MV-4-11 (cell line): ENCODE data around the gene TRAF3.
"Not testable (repeated sequence)": the region's sequence is repeated elsewhere in the genome, so short reads cannot be mapped to it uniquely, and the experiment has no call there.

Experiments used
- DNase-seq: peaks from one replicate; lab custom pipeline; 2025; lab: John Stamatoyannopoulos, UW

Gene TRAF3

GRCh38 chr14:102829016-102829548 lies 51.8 kb downstream of the TRAF3 start:
- DNase-seq: no peak

DNA sequence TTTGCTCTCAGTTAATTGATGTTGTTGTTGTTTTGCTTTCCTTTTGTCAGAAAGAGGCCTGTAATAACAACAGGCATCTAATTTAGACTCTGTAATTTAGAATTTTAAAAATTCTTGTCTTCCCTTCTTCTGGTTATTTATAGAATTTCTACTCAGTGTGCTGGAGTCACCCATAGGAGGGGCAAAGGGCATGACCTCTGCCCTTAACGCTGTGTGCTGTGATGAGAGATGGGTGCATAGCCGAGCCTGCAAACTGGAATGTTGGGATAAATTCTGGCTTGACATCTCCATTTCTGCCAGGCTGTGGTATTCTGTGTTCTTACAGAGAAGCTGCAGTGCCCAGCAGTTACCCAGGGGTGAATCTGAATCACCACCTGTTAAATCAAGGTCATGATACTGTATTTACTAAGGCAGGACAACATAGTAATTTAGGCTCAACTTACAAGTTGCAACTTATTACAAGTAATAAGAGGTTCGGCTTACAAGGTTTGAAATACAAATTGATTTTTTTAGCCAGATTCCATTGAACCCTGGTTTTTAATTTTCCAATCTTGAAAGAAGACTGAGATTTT lies 53.3 kb downstream of the TRAF3 start:
- no peak for DNase-seq

- DNase-seq: no peak
Measured at GRCh38 chr14:102831163-102831804, 54.0 kb downstream of the TRAF3 start.

- DNase-seq: no peak
Measured at GRCh38 chr14:102833341-102833740, 56.1 kb downstream of the TRAF3 start.

GRCh38 chr14:102833991-102834390 lies 56.7 kb downstream of the TRAF3 start:
- no peak for DNase-seq

DNA sequence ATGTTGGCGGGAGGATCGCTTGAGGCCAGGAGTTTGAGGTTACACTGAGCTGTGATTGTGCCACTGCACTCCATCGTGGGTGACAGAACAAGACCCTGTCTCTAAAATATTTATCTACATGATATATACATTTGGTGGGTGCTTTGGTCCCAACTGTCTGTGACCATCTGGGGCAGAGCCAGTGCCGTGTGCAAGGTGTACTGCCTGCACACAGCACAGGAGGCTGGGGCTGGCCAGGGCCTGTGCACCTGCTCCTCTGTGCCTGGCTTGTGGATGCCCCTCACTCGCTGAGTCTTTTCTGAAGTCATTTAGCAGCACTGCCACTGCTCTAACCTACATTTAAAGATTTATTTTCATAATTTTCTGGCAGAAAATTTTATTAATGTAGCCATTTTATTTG lies 58.7 kb downstream of the TRAF3 start:
- DNase-seq: no peak

GRCh38 chr14:102837120-102837519 lies 59.9 kb downstream of the TRAF3 start:
- DNase-seq: not testable (repeated sequence)

- no peak for DNase-seq
Measured at GRCh38 chr14:102838501-102838900, 61.3 kb downstream of the TRAF3 start.

- DNase-seq: no peak
Measured at GRCh38 chr14:102840115-102840514, 62.9 kb downstream of the TRAF3 start.

DNA sequence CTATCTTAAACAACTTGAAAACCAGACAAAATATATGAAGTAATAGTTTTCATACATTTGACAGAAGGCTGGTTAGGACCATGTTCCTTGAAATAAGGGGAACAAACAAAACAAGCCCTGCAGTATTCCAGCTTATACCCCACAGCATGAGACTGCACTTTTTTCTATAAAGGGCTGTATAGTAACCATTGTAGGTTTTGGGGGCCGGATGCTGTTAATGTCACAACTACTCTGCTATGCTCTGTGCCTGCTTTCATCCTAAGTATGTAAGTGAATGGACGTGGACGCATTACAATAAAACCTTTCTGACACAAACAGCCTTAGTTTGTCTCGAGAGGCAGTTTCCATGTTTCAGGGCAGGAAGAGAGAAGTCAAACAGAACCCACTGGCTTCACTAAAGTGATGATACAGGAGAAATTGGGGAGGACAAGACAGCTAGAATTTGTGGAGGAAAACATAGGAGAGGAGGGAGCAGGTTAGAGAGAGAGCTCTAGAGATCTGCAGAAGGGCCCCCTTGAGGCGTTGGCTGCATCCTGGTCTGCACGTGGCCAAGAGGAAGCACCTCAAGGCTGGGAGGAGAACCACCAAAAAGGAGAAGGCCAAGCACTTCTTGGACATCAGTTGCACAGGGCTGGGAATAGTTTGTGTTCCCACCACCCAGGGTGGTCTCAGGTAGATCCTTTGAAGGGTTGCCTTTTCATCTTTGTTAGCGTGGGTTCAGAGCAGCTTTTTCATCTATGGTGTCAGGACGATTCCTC lies 63.7 kb downstream of the TRAF3 start:
- no peak for DNase-seq

GRCh38 chr14:102848830-102849525 lies 71.7 kb downstream of the TRAF3 start:
- no peak for DNase-seq

DNA sequence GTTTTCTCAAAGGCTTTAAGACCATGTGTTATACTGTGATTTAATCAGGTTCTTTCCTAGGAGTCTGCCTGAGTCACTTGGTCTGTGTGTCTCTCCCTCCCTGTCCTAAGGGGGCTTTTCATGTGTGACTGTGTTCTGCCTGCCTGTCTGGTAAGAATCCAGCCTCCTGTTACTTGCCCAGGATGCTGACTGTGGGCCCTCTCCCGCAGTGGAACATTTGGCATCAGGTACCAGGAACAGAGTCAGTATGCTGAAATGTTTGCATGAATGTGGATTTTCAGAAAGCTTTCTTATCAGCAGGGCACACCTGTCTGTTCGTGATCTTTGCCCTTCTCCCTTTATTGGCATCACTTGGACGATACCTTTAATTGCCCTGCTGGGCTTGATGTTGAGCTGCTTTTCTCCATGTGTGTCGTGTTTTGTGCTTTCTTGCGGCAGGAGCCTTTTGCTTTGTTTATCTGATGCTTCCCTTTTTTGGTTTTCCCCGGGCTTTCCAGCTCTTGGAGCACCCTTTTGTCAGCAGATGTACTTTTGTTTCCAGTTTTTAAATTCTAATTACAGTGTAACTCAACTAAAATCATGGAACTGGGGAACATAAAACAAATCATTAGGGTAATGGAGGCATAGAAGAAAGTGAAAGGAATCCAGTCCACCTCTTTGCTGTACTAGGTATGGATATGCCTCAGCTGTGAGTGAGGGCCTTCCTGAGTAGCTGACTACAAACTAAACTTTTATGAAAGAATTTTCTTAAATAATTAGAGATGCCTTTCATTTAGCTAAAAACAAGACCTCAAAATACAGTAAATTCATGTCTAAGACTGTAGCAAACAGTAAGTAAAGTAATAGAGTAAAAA lies 72.5 kb downstream of the TRAF3 start:
- peak; percentile 23 for DNase-seq

DNA sequence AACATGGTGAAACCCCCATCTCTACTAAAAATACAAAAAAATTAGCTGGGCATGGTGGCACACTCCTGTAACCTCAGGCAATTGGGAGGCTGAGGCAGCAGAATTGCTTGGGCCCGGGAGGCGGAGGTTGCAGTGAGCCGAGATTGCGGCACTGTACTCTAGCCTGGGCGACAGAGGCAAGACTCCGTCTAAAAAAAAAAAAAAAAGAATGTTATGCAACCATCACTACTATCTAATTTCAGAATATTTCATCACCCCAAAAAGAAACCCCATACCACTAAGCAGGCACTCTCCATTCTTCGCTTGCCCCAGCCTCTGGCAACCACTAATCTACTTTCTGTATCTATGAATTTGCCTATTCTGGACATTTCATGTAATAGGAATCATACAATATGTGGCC lies 76.4 kb downstream of the TRAF3 start:
- DNase-seq: peak; percentile 77

DNA sequence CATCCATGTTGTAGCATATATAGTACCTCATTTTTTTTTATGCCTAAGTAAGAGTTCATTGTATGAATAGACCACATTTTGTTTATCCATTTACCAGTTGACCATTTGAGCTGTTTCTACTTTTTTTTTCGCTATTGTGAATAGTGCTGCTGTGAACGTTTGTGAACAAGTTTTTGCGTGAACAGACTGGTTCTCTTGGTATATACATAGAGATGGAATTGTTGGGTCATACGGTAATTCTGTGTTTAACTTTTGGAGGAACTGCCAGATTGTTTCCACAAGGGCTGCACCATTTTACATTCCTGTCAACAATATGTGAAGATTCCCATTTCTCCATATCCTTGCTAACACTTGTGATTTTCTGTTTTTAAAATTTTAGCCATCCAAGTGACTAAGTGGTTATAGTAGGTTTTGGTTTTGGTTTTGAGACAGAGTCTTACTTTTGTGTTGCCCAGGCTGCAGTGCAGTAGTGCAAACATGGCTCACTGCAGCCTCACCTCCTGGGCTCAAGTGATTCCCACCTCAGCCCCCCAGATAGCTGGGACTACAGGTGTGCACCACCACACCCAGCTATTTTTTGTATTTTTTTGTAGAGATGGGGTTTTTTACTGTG lies 76.9 kb downstream of the TRAF3 start:
- DNase-seq: no peak

- DNase-seq: no peak
Measured at GRCh38 chr14:102856179-102856578, 78.9 kb downstream of the TRAF3 start.

DNA sequence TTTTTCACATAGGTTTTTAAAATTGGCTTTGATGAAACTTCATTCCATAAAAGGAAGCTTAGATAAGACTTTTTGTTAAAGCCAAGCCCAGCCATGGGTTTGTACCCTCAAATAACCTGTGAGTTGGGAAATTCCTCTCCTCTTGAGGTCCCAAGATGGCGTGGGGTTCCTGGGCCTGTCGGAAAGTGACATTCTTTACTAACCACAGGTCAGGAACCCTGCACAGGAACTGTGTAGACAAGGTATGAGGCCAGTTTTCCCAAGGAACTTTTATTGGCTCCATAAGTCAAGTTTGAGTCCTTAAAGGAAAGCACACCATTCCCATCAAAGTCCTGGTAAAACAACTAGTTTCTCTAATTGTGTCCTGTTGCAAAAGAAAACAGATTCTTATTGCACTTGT lies 80.2 kb downstream of the TRAF3 start:
- no peak for DNase-seq

GRCh38 chr14:102859911-102860310 lies 82.7 kb downstream of the TRAF3 start:
- no peak for DNase-seq

DNA sequence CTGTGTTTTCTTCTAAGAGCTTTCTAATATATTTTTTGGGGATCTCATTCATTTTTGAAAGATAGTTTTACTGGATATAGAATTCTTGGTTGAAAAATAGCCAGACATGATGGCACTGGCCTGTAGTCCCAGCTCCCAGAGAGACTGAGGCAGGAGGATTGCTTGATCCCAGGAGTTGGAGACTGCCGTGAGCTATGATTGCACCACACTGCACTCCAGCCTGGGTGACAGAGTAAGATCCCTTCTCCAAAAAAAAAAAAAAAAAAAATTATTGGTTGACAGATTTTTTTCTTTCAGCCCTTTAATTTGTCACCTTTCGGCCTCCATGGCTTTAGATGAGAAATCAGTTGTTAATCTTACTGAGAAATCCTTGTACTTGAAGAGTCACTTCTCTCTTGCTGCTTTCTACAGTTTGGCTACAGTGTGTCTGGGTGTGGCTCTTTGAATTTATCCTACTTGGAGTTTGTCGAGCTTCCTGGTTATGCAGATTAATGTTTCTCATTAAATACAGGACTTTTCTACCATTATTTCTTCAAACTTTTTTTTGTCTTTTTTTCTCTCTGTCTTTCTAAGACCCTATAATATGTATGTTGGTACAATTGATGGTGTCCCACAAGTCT lies 85.0 kb downstream of the TRAF3 start:
- no peak for DNase-seq

DNA sequence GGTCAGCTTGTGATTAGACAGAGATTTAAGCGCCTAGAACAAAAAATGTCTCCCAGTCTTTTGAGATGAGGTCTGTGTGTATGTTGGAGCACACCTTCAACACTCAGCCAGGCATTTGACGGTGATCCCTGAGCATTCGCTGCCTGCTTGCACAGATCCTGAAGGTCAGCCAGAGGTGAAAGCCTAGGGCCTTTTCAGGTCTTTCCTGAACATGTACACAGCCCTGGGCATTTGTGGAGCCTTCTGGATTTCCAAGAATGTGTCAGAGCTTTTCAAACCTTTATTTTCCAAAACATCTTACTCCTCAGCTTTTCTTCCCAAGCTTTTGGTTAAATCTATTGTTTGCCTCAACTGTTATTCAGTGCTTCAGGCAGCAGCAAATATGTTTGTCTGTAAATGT lies 86.1 kb downstream of the TRAF3 start:
- DNase-seq: no peak

DNA sequence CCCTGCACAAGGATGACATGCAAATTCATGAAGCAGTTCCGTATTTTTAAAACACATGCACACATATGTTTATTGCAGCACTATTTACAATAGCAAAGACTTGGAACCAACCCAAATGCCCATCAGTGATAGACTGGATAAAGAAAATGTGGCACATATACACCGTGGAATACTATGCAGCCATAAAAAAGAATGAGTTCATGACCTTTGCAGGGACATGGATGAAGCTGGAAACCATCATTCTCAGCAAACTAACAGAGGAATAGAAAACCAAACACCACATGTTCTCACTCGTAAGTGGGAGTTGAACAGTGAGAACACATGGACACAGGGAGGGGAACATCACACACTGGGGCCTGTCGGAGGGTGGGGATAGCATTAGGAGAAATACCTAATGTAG lies 88.7 kb downstream of the TRAF3 start:
- not testable (repeated sequence) for DNase-seq
